ENCODE data around the gene BLID. TPM values are rescaled to one million over a fixed set of nuclear protein-coding genes. Genes with fewer than 3 reads are reported as not detected.

BLID gene
- total and polyA plus RNA-seq, 2 of the 8 experiments (the other 6 are each of a cell fraction or from before 2014, with no cell fraction given): not detected

DNA sequence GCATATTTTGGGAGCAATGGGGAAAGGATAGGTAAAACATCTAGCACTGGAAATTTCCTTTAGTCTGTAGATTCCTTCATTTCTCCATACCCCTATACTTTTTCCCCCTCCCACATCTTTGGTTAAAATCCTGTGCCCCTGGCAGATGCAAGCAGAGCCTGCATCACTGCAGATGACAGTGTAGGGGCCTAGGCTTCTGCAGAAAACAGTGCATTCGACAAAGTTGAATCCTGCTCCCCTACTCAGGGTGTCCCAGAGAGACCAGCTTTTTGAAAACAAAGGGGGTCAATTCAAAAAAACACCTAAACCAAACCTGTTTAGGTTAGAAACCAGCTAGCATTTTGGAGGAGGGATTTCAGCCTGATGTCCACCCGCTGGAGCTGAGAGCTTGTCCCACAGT is 43.8 kb upstream of the BLID start (continued):
- TF ChIP-seq, protein P1, sequence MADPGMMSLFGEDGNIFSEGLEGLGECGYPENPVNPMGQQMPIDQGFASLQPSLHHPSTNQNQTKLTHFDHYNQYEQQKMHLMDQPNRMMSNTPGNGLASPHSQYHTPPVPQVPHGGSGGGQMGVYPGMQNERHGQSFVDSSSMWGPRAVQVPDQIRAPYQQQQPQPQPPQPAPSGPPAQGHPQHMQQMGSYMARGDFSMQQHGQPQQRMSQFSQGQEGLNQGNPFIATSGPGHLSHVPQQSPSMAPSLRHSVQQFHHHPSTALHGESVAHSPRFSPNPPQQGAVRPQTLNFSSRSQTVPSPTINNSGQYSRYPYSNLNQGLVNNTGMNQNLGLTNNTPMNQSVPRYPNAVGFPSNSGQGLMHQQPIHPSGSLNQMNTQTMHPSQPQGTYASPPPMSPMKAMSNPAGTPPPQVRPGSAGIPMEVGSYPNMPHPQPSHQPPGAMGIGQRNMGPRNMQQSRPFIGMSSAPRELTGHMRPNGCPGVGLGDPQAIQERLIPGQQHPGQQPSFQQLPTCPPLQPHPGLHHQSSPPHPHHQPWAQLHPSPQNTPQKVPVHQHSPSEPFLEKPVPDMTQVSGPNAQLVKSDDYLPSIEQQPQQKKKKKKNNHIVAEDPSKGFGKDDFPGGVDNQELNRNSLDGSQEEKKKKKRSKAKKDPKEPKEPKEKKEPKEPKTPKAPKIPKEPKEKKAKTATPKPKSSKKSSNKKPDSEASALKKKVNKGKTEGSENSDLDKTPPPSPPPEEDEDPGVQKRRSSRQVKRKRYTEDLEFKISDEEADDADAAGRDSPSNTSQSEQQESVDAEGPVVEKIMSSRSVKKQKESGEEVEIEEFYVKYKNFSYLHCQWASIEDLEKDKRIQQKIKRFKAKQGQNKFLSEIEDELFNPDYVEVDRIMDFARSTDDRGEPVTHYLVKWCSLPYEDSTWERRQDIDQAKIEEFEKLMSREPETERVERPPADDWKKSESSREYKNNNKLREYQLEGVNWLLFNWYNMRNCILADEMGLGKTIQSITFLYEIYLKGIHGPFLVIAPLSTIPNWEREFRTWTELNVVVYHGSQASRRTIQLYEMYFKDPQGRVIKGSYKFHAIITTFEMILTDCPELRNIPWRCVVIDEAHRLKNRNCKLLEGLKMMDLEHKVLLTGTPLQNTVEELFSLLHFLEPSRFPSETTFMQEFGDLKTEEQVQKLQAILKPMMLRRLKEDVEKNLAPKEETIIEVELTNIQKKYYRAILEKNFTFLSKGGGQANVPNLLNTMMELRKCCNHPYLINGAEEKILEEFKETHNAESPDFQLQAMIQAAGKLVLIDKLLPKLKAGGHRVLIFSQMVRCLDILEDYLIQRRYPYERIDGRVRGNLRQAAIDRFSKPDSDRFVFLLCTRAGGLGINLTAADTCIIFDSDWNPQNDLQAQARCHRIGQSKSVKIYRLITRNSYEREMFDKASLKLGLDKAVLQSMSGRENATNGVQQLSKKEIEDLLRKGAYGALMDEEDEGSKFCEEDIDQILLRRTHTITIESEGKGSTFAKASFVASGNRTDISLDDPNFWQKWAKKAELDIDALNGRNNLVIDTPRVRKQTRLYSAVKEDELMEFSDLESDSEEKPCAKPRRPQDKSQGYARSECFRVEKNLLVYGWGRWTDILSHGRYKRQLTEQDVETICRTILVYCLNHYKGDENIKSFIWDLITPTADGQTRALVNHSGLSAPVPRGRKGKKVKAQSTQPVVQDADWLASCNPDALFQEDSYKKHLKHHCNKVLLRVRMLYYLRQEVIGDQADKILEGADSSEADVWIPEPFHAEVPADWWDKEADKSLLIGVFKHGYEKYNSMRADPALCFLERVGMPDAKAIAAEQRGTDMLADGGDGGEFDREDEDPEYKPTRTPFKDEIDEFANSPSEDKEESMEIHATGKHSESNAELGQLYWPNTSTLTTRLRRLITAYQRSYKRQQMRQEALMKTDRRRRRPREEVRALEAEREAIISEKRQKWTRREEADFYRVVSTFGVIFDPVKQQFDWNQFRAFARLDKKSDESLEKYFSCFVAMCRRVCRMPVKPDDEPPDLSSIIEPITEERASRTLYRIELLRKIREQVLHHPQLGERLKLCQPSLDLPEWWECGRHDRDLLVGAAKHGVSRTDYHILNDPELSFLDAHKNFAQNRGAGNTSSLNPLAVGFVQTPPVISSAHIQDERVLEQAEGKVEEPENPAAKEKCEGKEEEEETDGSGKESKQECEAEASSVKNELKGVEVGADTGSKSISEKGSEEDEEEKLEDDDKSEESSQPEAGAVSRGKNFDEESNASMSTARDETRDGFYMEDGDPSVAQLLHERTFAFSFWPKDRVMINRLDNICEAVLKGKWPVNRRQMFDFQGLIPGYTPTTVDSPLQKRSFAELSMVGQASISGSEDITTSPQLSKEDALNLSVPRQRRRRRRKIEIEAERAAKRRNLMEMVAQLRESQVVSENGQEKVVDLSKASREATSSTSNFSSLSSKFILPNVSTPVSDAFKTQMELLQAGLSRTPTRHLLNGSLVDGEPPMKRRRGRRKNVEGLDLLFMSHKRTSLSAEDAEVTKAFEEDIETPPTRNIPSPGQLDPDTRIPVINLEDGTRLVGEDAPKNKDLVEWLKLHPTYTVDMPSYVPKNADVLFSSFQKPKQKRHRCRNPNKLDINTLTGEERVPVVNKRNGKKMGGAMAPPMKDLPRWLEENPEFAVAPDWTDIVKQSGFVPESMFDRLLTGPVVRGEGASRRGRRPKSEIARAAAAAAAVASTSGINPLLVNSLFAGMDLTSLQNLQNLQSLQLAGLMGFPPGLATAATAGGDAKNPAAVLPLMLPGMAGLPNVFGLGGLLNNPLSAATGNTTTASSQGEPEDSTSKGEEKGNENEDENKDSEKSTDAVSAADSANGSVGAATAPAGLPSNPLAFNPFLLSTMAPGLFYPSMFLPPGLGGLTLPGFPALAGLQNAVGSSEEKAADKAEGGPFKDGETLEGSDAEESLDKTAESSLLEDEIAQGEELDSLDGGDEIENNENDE (IDR thresholded peaks at IDR 0.05; ENCODE audit: insufficient replicate concordance, low read length): no peak
- TF ChIP-seq MAFK (IDR thresholded peaks at IDR 0.05; ENCODE audit: low read depth, low read length) (no peak), USF2 (IDR thresholded peaks at IDR 0.05; ENCODE audit: low read length) (no peak), RBBP5 (IDR thresholded peaks at IDR 0.05; ENCODE audit: borderline replicate concordance, low read depth, low read length) (no peak), CEBPB (IDR thresholded peaks at IDR 0.05; ENCODE audit: low read depth, low read length) (no peak), BACH1 (IDR thresholded peaks at IDR 0.05; ENCODE audit: low read length) (no peak), TAF1 (IDR thresholded peaks at IDR 0.05; ENCODE audit: low read depth, low read length) (no peak), KDM1A (IDR thresholded peaks at IDR 0.05; ENCODE audit: borderline replicate concordance, low read length) (no peak), PHF8 (conservative IDR thresholded peaks at IDR 0.05; ENCODE audit: low read depth, low read length) (no peak), EGR1 (IDR thresholded peaks at IDR 0.05; ENCODE audit: borderline replicate concordance, low read depth, low read length) (no peak), RNF2 (IDR thresholded peaks at IDR 0.05; ENCODE audit: borderline replicate concordance, low read depth, low read length, missing control alignments, poor library complexity, severe bottlenecking) (no peak)
